GM23338 (cell line): Measurements from ENCODE around the gene PRPS2.

ENCODE experiments used
- CTCF ChIP-seq, 2 experiments: fragments of 200-600 bp in 1 of 2; sonication (generic) in 1 of 2; conservative IDR thresholded peaks; 2 replicates each; pipeline versions ENCODE4 v1.5.1 to v1.6.1; 2016 to 2017; ENCODE audit warnings: antibody characterized with exemption in 2 of 2, low read depth in 2 of 2, mild to moderate bottlenecking in 2 of 2, moderate library complexity in 1 of 2
- EZH2 ChIP-seq: fragments of 200-600 bp; sonication (generic); IDR thresholded peaks from one replicate; pipeline ENCODE4 v1.8.0; 2017; ENCODE audit warnings: antibody characterized with exemption, mild to moderate bottlenecking, low read depth; ENCODE audit not compliant: unreplicated experiment
- EZH2phosphoT487 ChIP-seq: fragments of 200-600 bp; sonication (generic); IDR thresholded peaks from one replicate; pipeline ENCODE4 v1.8.1; 2018; ENCODE audit warnings: antibody characterized with exemption; ENCODE audit not compliant: unreplicated experiment
- JUNB ChIP-seq: IDR thresholded peaks from one replicate; pipeline ENCODE4 v1.6.1; 2016; ENCODE audit warnings: antibody characterized with exemption; ENCODE audit not compliant: unreplicated experiment
- POLR2AphosphoS5 ChIP-seq: IDR thresholded peaks from 2 replicates; pipeline ENCODE4 v1.6.1; 2016; ENCODE audit warnings: antibody characterized with exemption, low read depth
- TF ChIP-seq, protein P1 (sequence below): IDR thresholded peaks from one replicate; pipeline ENCODE4 v1.6.1; 2018; ENCODE audit warnings: antibody characterized with exemption; ENCODE audit not compliant: unreplicated experiment

- TF ChIP-seq CTCF (conservative IDR thresholded peaks at IDR 0.05; ENCODE audit: low read depth in 2 of 2) (no peak), EZH2phosphoT487 (no peak), POLR2AphosphoS5 (no peak), EZH2 (no peak), JUNB (no peak)
- TF ChIP-seq, protein P1, sequence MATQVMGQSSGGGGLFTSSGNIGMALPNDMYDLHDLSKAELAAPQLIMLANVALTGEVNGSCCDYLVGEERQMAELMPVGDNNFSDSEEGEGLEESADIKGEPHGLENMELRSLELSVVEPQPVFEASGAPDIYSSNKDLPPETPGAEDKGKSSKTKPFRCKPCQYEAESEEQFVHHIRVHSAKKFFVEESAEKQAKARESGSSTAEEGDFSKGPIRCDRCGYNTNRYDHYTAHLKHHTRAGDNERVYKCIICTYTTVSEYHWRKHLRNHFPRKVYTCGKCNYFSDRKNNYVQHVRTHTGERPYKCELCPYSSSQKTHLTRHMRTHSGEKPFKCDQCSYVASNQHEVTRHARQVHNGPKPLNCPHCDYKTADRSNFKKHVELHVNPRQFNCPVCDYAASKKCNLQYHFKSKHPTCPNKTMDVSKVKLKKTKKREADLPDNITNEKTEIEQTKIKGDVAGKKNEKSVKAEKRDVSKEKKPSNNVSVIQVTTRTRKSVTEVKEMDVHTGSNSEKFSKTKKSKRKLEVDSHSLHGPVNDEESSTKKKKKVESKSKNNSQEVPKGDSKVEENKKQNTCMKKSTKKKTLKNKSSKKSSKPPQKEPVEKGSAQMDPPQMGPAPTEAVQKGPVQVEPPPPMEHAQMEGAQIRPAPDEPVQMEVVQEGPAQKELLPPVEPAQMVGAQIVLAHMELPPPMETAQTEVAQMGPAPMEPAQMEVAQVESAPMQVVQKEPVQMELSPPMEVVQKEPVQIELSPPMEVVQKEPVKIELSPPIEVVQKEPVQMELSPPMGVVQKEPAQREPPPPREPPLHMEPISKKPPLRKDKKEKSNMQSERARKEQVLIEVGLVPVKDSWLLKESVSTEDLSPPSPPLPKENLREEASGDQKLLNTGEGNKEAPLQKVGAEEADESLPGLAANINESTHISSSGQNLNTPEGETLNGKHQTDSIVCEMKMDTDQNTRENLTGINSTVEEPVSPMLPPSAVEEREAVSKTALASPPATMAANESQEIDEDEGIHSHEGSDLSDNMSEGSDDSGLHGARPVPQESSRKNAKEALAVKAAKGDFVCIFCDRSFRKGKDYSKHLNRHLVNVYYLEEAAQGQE, result no peak
Observed at GRCh38 chrX:12751887-12752286, 39.3 kb upstream of the PRPS2 start.
